ENCODE data around the gene NRG3. TPM values are rescaled to one million over a fixed set of nuclear protein-coding genes. Genes with fewer than 3 reads are reported as not detected.

NRG3 gene
- total RNA-seq, 1 experiment from 2014 or later, result not detected

GRCh38 chr10:82150123-82150900 is 275.3 kb downstream of the NRG3 start:
- Histone ChIP-seq H3K36me3 (ENCODE audit: control insufficient read depth in 1 of 2, insufficient read depth in 2 of 2, low read length in 2 of 2) (no peaks in the 10 kb centered on the region), H3K27me3 (ENCODE audit: insufficient read depth, low read length) (no peaks in the 10 kb centered on the region), H3K27ac (ENCODE audit: low read depth, low read length) (no peak overlapping the region), H3K79me2 (ENCODE audit: insufficient read depth, low read length) (no peaks in the 10 kb centered on the region), H2AFZ (ENCODE audit: low read depth, low read length, poor library complexity, severe bottlenecking) (no peak overlapping the region), H3K9ac (ENCODE audit: low read length) (no peak overlapping the region), H3K4me2 (ENCODE audit: low read length) (no peak overlapping the region), H4K20me1 (ENCODE audit: insufficient read depth) (no peaks in the 10 kb centered on the region), H3K9me3 (ENCODE audit: control insufficient read depth in 1 of 2, insufficient read depth in 1 of 2, low read depth in 1 of 2, low read length in 2 of 2) (peaks cover 0 to 23% of the 10 kb centered on the region in 2 experiments; a peak in 2 of 4 replicates), H3K4me1 (ENCODE audit: control insufficient read depth in 1 of 2, insufficient read depth in 2 of 2, low read length in 2 of 2) (no peaks in the 10 kb centered on the region), H3K4me3 (replicated peaks in 1 of 2; ENCODE audit: low read depth in 1 of 2, low read length in 2 of 2) (no peak overlapping the region), H3K9me2 (ENCODE audit: insufficient read depth) (no peaks in the 10 kb centered on the region)
- intact Hi-C loops (cut with micrococcal nuclease), result no loop called here
- POLR2A ChIA-PET, result no interaction called here
- no peak for TF ChIP-seq RAD21 (IDR thresholded peaks at IDR 0.05; ENCODE audit: low read depth)
- no peak for TF ChIP-seq CEBPB (IDR thresholded peaks at IDR 0.05; ENCODE audit: low read depth)
- TF ChIP-seq MAX (IDR thresholded peaks at IDR 0.05), result no peak
- no peak for TF ChIP-seq POLR2AphosphoS5 (IDR thresholded peaks at IDR 0.05; ENCODE audit: low read depth, low read length)
- no peak for TF ChIP-seq YY1 (IDR thresholded peaks at IDR 0.05; ENCODE audit: extremely low read depth, insufficient replicate concordance, low read depth, low read length)
- TF ChIP-seq SIN3A (IDR thresholded peaks at IDR 0.05; ENCODE audit: low read depth), result no peak
- no peak for TF ChIP-seq JUND (IDR thresholded peaks at IDR 0.05)
- no peak for TF ChIP-seq EZH2 (IDR thresholded peaks at IDR 0.05)
- TF ChIP-seq POLR2A (IDR thresholded peaks at IDR 0.05; ENCODE audit: borderline replicate concordance, extremely low read depth, insufficient read depth, insufficient read length), result no peak
- no peak for TF ChIP-seq EGR1 (IDR thresholded peaks at IDR 0.05; ENCODE audit: low read depth)
- TF ChIP-seq REST (IDR thresholded peaks at IDR 0.05; ENCODE audit: low read depth), result no peak
- TF ChIP-seq SP1 (IDR thresholded peaks at IDR 0.05; ENCODE audit: low read depth), result no peak
- TF ChIP-seq ZBTB33 (IDR thresholded peaks at IDR 0.05; ENCODE audit: extremely low read depth, insufficient replicate concordance, low read length), result no peak
- no peak for TF ChIP-seq TCF7L2 (IDR thresholded peaks at IDR 0.05; ENCODE audit: borderline replicate concordance, extremely low read depth, insufficient read depth, insufficient read length)
- no peak for TF ChIP-seq ELF1 (IDR thresholded peaks at IDR 0.05; ENCODE audit: borderline replicate concordance, low read depth)
- no peak for TF ChIP-seq SRF (IDR thresholded peaks at IDR 0.05; ENCODE audit: low read depth)
- RAD21 ChIA-PET (ENCODE audit: low non-redundant PET in 1 of 2, low total read pairs in 2 of 2, uncharacterized antibody in 2 of 2, unreplicated experiment in 2 of 2), result no interaction called here
- ATAC-seq (no peak), DNase-seq (ENCODE audit: low read depth, low spot score) (no peak)
- no TSS peak for BruUV-seq (replicated peaks)
- CTCF ChIA-PET, result no interaction called here
